Neuronal stem cell (in vitro differentiated cells): ENCODE data around the gene ZMYND11.

ENCODE experiments used
- DNase-seq: peaks from one replicate; pipeline ENCODE4 v3.0.0-alpha.2; 2013; ENCODE audit warnings: low spot score
- H2AFZ ChIP-seq: one replicate; pipeline ENCODE4 v1.6.1; 2013; ENCODE audit warnings: mild to moderate bottlenecking, low read length, inconsistent platforms
- H2AK5ac ChIP-seq: 2 replicates; pipeline ENCODE4 v1.6.1; 2013; ENCODE audit warnings: low read depth, mild to moderate bottlenecking, inconsistent platforms, low read length, moderate library complexity, mixed read lengths
- H2BK120ac ChIP-seq: 2 replicates; pipeline ENCODE4 v1.6.1; 2013; ENCODE audit warnings: low read depth, mild to moderate bottlenecking, inconsistent platforms, low read length, moderate library complexity, mixed read lengths
- H2BK12ac ChIP-seq: one replicate; pipeline ENCODE4 v1.6.1; 2013; ENCODE audit warnings: low read length, inconsistent platforms
- H2BK15ac ChIP-seq: 2 replicates; pipeline ENCODE4 v1.6.1; 2013; ENCODE audit warnings: mild to moderate bottlenecking, low read length, inconsistent platforms, mixed read lengths
- H2BK5ac ChIP-seq: one replicate; pipeline ENCODE4 v1.6.1; 2013; ENCODE audit warnings: inconsistent platforms, mild to moderate bottlenecking, low read length, moderate library complexity
- H3K14ac ChIP-seq: one replicate; pipeline ENCODE4 v1.6.1; 2013; ENCODE audit warnings: low read length, inconsistent platforms
- H3K18ac ChIP-seq: 2 replicates; pipeline ENCODE4 v1.6.1; 2013; ENCODE audit warnings: low read length, inconsistent platforms
- H3K23ac ChIP-seq: 2 replicates; pipeline ENCODE4 v1.6.1; 2013; ENCODE audit warnings: low read depth, mild to moderate bottlenecking, mixed read lengths, low read length, inconsistent platforms; ENCODE audit not compliant: poor library complexity
- H3K27ac ChIP-seq: replicated peaks from 3 replicates; pipeline ENCODE4 v1.5.1; 2013; ENCODE audit warnings: low read length, inconsistent platforms
- H3K27me3 ChIP-seq, 3 experiments: 2 replicates each; pipeline ENCODE4 v1.6.1; 2013; ENCODE audit warnings: low read length in 3 of 3, mild to moderate bottlenecking in 2 of 3, inconsistent platforms in 1 of 3, low read depth in 1 of 3, mixed read lengths in 1 of 3, moderate library complexity in 1 of 3; ENCODE audit not compliant: control insufficient read depth in 3 of 3, insufficient read depth in 3 of 3
- H3K36me3 ChIP-seq, 2 donors: replicated peaks in 1 of 2; 2 replicates each; pipeline ENCODE4 v1.6.1; 2013; ENCODE audit warnings: low read length in 2 of 2; ENCODE audit not compliant: control insufficient read depth in 2 of 2, insufficient read depth in 2 of 2
- H3K4ac ChIP-seq: 2 replicates; pipeline ENCODE4 v1.6.1; 2013; ENCODE audit warnings: inconsistent platforms, mild to moderate bottlenecking, low read length, moderate library complexity
- H3K4me1 ChIP-seq, 2 donors: 1 replicate in 1 of 2; 2 replicates in 1 of 2; pipeline ENCODE4 v1.6.1; 2013; ENCODE audit warnings: low read length in 2 of 2, low read depth in 1 of 2; ENCODE audit not compliant: control insufficient read depth in 2 of 2, insufficient read depth in 1 of 2
- H3K4me2 ChIP-seq: one replicate; pipeline ENCODE4 v1.6.1; 2013; ENCODE audit warnings: mild to moderate bottlenecking, low read length, inconsistent platforms; ENCODE audit not compliant: insufficient read depth, poor library complexity, severe bottlenecking
- H3K4me3 ChIP-seq, 2 donors: 2 replicates each; pipeline ENCODE4 v1.5.1; 2013; ENCODE audit warnings: low read length in 2 of 2, mild to moderate bottlenecking in 2 of 2, inconsistent platforms in 1 of 2, moderate library complexity in 1 of 2
- H3K79me1 ChIP-seq: one replicate; pipeline ENCODE4 v1.6.1; 2013; ENCODE audit warnings: low read depth, mild to moderate bottlenecking, inconsistent platforms, low read length, moderate library complexity
- H3K9ac ChIP-seq: one replicate; pipeline ENCODE4 v1.6.1; 2013; ENCODE audit warnings: mild to moderate bottlenecking, low read depth, low read length, inconsistent platforms; ENCODE audit not compliant: poor library complexity
- H3K9me3 ChIP-seq, 2 donors: replicated peaks in 1 of 2; 2 replicates each; pipeline versions ENCODE3 to v1.6.1; 2013; ENCODE audit warnings: low read length in 2 of 2, mild to moderate bottlenecking in 2 of 2, inconsistent platforms in 1 of 2, low read depth in 1 of 2, mixed read lengths in 1 of 2, moderate library complexity in 1 of 2; ENCODE audit not compliant: control insufficient read depth in 2 of 2, insufficient read depth in 1 of 2
- H4K8ac ChIP-seq: one replicate; pipeline ENCODE4 v1.6.1; 2013; ENCODE audit warnings: low read depth, mild to moderate bottlenecking, inconsistent platforms, low read length, moderate library complexity
- H4K91ac ChIP-seq: one replicate; pipeline ENCODE4 v1.6.1; 2013; ENCODE audit warnings: low read length, low read depth, mild to moderate bottlenecking, inconsistent platforms; ENCODE audit not compliant: poor library complexity
- WGBS, 2 donors: extraction: QIAGEN DNeasy Blood & Tissue Kit; methylation state at CpG; one replicate each; pipeline ENCODE4 v1.1.7; 2013; ENCODE audit warnings: missing lambda C conversion rate in 2 of 2, mixed read lengths in 1 of 2; ENCODE audit not compliant: insufficient read length in 2 of 2, insufficient replicate concordance in 1 of 2; ENCODE audit errors: extremely low coverage in 2 of 2; 5-methylcytosine and 5-hydroxymethylcytosine counted together

Gene ZMYND11

GRCh38 chr10:104416-104815, 30.8 kb upstream of the ZMYND11 start:
- H3K4me3 ChIP-seq: no peak overlapping the region
- H3K4me1 ChIP-seq: no peaks in the 10 kb centered on the region
- no peak overlapping the region for H2AFZ ChIP-seq
- no peak overlapping the region for H2BK5ac ChIP-seq
- H2BK15ac ChIP-seq: no peak overlapping the region
- no peak overlapping the region for H2AK5ac ChIP-seq
- H4K91ac ChIP-seq: no peak overlapping the region
- no peak overlapping the region for H3K27ac ChIP-seq
- H4K8ac ChIP-seq: no peak overlapping the region
- WGBS, 2 donors: no CpG with 5 or more reads among the region's 4 CpGs
- DNase-seq: no peak
- H3K18ac ChIP-seq: no peak overlapping the region
- H3K36me3 ChIP-seq: no peaks in the 10 kb centered on the region
- no peak overlapping the region for H3K14ac ChIP-seq
- H2BK120ac ChIP-seq: no peak overlapping the region
- no peak overlapping the region for H3K9ac ChIP-seq
- H2BK12ac ChIP-seq: no peak overlapping the region
- H3K9me3 ChIP-seq: no peaks in the 10 kb centered on the region
- H3K23ac ChIP-seq: no peak overlapping the region
- H3K4ac ChIP-seq: no peak overlapping the region
- H3K79me1 ChIP-seq: peaks cover 1% of the 10 kb centered on the region
- no peak overlapping the region for H3K4me2 ChIP-seq
- peaks cover 0 to 5% (median 0%) of the 10 kb centered on the region in 3 experiments for H3K27me3 ChIP-seq

GRCh38 chr10:104862-105565, 30.2 kb upstream of the ZMYND11 start:
- Histone ChIP-seq H3K79me1 (peaks cover 1% of the 10 kb centered on the region), H3K27me3 (peaks cover 0 to 5% (median 0%) of the 10 kb centered on the region in 3 experiments), H3K18ac (no peak overlapping the region), H3K4me1 (no peaks in the 10 kb centered on the region), H3K9me3 (no peaks in the 10 kb centered on the region), H3K36me3 (no peaks in the 10 kb centered on the region), H3K14ac (no peak overlapping the region), H3K4me3 (no peak overlapping the region), H4K8ac (no peak overlapping the region), H4K91ac (no peak overlapping the region), H2BK120ac (no peak overlapping the region), H2BK12ac (no peak overlapping the region), H2BK5ac (no peak overlapping the region), H2AK5ac (no peak overlapping the region), H3K27ac (no peak overlapping the region), H2BK15ac (no peak overlapping the region), H3K4ac (no peak overlapping the region), H3K9ac (no peak overlapping the region), H2AFZ (no peak overlapping the region), H3K4me2 (no peak overlapping the region), H3K23ac (no peak overlapping the region)
- DNase-seq: no peak
- WGBS, 2 donors: no CpG with 5 or more reads among the region's 16 CpGs

GRCh38 chr10:105806-106205, 29.4 kb upstream of the ZMYND11 start:
- H2BK120ac ChIP-seq: no peak overlapping the region
- H3K27me3 ChIP-seq: peaks cover 0 to 5% (median 0%) of the 10 kb centered on the region in 3 experiments
- no CpG with 5 or more reads among the region's 4 CpGs for WGBS, 2 donors
- H2BK5ac ChIP-seq: no peak overlapping the region
- no peak overlapping the region for H3K27ac ChIP-seq
- no peak overlapping the region for H3K14ac ChIP-seq
- H4K91ac ChIP-seq: no peak overlapping the region
- DNase-seq: no peak
- no peaks in the 10 kb centered on the region for H3K36me3 ChIP-seq
- no peaks in the 10 kb centered on the region for H3K4me1 ChIP-seq
- H2BK15ac ChIP-seq: no peak overlapping the region
- no peak overlapping the region for H2AK5ac ChIP-seq
- H3K9me3 ChIP-seq: no peaks in the 10 kb centered on the region
- H3K4me3 ChIP-seq: no peak overlapping the region
- H3K79me1 ChIP-seq: peaks cover 1% of the 10 kb centered on the region
- H3K18ac ChIP-seq: no peak overlapping the region
- no peak overlapping the region for H3K4me2 ChIP-seq
- no peak overlapping the region for H3K9ac ChIP-seq
- no peak overlapping the region for H4K8ac ChIP-seq
- no peak overlapping the region for H3K23ac ChIP-seq
- no peak overlapping the region for H2BK12ac ChIP-seq
- no peak overlapping the region for H3K4ac ChIP-seq
- no peak overlapping the region for H2AFZ ChIP-seq

- no peak overlapping the region for H3K9ac ChIP-seq
- H4K8ac ChIP-seq: no peak overlapping the region
- no peak overlapping the region for H3K4me3 ChIP-seq
- H2AK5ac ChIP-seq: no peak overlapping the region
- no peak overlapping the region for H2BK5ac ChIP-seq
- no peaks in the 10 kb centered on the region for H3K9me3 ChIP-seq
- DNase-seq: no peak
- H3K4me2 ChIP-seq: no peak overlapping the region
- H2AFZ ChIP-seq: no peak overlapping the region
- no peak overlapping the region for H2BK12ac ChIP-seq
- H3K27ac ChIP-seq: no peak overlapping the region
- H3K14ac ChIP-seq: no peak overlapping the region
- H2BK15ac ChIP-seq: no peak overlapping the region
- no peaks in the 10 kb centered on the region for H3K36me3 ChIP-seq
- no peak overlapping the region for H2BK120ac ChIP-seq
- H3K4me1 ChIP-seq: no peaks in the 10 kb centered on the region
- peaks cover 0 to 5% (median 0%) of the 10 kb centered on the region in 3 experiments for H3K27me3 ChIP-seq
- H3K4ac ChIP-seq: no peak overlapping the region
- no peak overlapping the region for H3K18ac ChIP-seq
- peaks cover 1% of the 10 kb centered on the region for H3K79me1 ChIP-seq
- no peak overlapping the region for H4K91ac ChIP-seq
- WGBS, 2 donors: no CpG with 5 or more reads among the region's 6 CpGs
- H3K23ac ChIP-seq: no peak overlapping the region
Measured at GRCh38 chr10:106740-107139, 28.5 kb upstream of the ZMYND11 start.
